ENCODE measurements around the gene TSPOAP1. TPM values are rescaled to one million over a fixed set of nuclear protein-coding genes. Genes with fewer than 3 reads are reported as not detected.

The TSPOAP1 gene
- total RNA-seq, 4 donors from 2014 or later = 11.4 to 16.3 (median 13.0) TPM

DNA sequence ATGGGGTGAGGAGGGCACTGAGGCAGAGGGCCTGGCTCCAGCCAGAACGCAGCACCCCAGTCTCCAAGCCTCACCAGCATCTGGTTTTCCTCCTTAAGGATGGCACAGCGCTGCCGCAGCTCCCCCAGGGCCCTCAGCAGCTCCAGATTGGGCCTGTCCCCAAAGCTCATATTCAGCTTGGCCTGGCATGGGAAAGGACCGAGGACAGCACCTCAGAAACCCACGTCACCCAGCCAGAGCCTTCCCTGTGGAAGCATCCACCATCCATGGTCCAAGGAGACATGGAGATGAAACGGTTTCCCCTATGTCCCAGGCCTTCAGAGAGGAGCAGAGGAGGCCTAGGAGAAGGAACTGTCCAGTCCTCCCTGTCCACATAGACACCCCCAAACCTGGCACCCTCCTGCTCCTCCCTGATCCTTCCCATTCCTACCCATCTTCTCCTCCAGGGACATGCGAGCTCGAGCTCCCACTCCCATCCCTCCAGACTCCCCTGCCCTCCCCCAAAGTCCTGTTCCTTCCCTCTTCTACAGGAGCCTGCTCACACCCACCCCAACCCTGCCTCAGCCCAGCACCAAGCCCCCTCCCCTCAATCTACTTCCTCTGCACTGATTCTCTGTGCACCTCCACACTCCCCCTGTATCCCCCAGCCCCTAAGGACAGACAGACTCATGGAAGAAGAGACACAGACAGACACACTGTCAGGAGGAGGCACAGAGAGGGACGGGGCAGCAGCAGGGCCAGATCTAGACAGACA lies 1.8 kb downstream of the TSPOAP1 start:
- Histone ChIP-seq H3K4me1 (peaks cover 0 to 30% (median 2%) of the 10 kb centered on the region in 4 donors), H3K4me3 (no peak overlapping the region), H3K27ac (no peak overlapping the region), H3K27me3 (peaks cover 0 to 34% of the 10 kb centered on the region in 2 donors), H3K36me3 (peaks cover 0 to 6% (median 0%) of the 10 kb centered on the region in 3 donors), H3K9me3 (no peaks in the 10 kb centered on the region)
- TF ChIP-seq, protein P1, sequence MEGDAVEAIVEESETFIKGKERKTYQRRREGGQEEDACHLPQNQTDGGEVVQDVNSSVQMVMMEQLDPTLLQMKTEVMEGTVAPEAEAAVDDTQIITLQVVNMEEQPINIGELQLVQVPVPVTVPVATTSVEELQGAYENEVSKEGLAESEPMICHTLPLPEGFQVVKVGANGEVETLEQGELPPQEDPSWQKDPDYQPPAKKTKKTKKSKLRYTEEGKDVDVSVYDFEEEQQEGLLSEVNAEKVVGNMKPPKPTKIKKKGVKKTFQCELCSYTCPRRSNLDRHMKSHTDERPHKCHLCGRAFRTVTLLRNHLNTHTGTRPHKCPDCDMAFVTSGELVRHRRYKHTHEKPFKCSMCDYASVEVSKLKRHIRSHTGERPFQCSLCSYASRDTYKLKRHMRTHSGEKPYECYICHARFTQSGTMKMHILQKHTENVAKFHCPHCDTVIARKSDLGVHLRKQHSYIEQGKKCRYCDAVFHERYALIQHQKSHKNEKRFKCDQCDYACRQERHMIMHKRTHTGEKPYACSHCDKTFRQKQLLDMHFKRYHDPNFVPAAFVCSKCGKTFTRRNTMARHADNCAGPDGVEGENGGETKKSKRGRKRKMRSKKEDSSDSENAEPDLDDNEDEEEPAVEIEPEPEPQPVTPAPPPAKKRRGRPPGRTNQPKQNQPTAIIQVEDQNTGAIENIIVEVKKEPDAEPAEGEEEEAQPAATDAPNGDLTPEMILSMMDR (IDR thresholded peaks at IDR 0.05) = no peak
- TF ChIP-seq EP300 (IDR thresholded peaks at IDR 0.05) = no peak
- TF ChIP-seq POLR2A (IDR thresholded peaks at IDR 0.05) = no peak
- 81 to 87% methylated on average over 8 to 9 of the region's 9 CpGs for whole genome bisulfite sequencing, 2 donors
- DNase-seq (ENCODE audit: low spot score in 2 of 2) = no peak

DNA sequence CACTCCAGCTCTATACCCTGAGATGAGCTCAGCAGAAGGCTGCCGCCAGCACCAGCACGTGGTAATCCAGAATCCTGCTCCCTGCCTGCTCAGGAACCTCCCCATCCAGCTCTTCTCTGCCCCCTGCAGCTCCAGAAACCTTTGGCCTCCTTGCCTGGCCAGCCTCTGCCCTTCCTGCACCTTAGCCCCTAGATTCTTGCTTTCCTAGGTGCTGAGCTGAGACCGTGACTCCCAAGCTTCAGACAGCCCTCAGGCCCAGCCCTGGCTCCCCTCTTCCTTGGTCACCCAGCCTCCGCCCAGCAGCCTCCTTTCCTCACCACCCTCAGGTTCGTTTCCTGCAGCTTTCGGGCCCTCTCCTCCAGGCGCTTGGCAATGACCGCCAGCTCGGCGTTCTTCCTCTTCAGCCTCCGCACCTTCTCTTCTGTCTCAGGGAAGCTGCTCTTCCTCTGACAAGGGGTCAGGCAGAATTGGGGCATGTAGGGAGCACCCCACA lies 2.6 kb downstream of the TSPOAP1 start:
- peaks cover 0 to 30% (median 2%) of the 10 kb centered on the region in 4 donors for H3K4me1 ChIP-seq

DNA sequence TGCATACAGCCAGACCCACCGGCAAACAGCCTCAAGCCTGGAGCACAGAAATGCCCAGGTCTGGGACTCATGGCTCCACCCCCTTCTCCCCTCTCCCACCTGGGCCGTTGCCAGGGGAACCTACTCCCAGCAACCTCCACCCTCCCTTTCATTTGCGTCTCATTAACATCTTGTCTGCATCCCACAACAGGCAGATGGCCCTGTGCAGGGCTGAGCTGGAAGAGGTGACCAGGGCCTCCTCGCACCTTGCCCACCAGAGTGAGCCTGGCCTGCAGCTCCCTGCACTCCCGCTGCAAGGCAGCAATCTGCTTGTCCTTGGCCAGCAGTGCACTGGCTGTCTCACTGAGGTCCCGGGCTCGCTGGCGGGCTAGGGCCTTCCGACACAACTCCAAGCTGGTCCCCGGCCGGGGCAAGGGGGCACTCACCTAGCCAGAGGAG lies 3.3 kb downstream of the TSPOAP1 start:
- TF ChIP-seq, protein P1 (IDR thresholded peaks at IDR 0.05) = no peak
- TF ChIP-seq POLR2A (IDR thresholded peaks at IDR 0.05) = no peak
- no peak for TF ChIP-seq EP300 (IDR thresholded peaks at IDR 0.05)
- H3K27ac ChIP-seq = no peak overlapping the region
- H3K36me3 ChIP-seq = peaks cover 0 to 18% (median 0%) of the 10 kb centered on the region in 3 donors
- H3K9me3 ChIP-seq = no peaks in the 10 kb centered on the region
- peaks cover 0 to 30% (median 2%) of the 10 kb centered on the region in 4 donors for H3K4me1 ChIP-seq
- DNase-seq (ENCODE audit: low spot score in 2 of 2) = no peak
- peaks cover 0 to 30% of the 10 kb centered on the region in 2 donors for H3K27me3 ChIP-seq
- 69 to 72% methylated on average over 9 to 11 of the region's 11 CpGs for WGBS, 2 donors
- peak overlapping the region in 2 of 4 donors; percentile 52 to 68 for H3K4me3 ChIP-seq

More for the DNA sequence above, 2.6 kb downstream of the TSPOAP1 start:
- no peak for DNase-seq (ENCODE audit: low spot score in 2 of 2)
- H3K4me3 ChIP-seq = no peak overlapping the region
- no peak overlapping the region for H3K27ac ChIP-seq
- TF ChIP-seq POLR2A (IDR thresholded peaks at IDR 0.05) = no peak
- TF ChIP-seq, protein P1 (IDR thresholded peaks at IDR 0.05) = no peak
- TF ChIP-seq EP300 (IDR thresholded peaks at IDR 0.05) = no peak
- 82 to 85% methylated on average over 11 of the region's 11 CpGs for WGBS, 2 donors
- no peaks in the 10 kb centered on the region for H3K9me3 ChIP-seq
- peaks cover 0 to 30% of the 10 kb centered on the region in 2 donors for H3K27me3 ChIP-seq
- peaks cover 0 to 11% (median 0%) of the 10 kb centered on the region in 3 donors for H3K36me3 ChIP-seq

DNA sequence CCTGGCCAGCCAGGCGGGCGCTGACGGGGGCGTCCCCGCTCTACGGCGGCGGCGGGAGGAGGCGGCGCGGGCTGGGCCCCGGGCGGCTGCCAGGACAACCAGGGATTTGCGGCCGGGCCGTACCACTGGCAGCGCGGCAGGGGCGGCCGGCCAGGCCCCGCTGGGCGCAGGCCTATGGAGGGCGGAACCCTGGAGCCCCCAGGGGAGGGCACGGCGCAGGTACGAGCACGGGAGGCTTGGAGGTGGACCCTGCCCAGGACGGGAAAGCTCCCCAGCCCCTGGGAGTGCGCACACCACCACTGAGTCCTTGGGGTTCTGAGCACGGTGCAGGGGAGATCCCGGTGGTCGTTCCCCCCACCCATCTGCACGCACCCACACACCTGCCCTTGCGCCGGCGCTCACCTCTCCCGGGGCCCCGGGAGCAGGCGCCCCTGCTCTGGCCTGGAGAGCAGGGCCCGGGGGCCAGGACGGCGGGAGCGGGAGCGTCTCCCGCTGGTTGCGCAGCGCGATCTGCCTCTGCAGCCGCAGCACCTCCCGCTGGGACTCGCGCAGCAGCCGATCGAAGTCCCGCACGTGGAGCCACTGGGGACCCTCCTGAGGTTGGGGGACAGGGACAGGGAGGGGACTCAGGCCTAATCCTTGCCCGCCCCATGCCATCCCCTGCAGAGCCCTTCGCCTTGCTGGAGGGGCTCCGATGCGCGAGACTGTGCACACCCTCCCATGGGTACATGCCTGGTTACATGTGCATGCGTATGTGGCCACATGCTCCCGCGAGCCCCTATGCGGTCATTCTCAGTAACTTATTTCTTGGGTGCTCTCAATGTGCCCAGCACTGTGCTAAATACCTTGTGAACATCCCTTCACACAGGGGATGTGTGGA lies 3.9 kb downstream of the TSPOAP1 start:
- Histone ChIP-seq H3K36me3 (peaks cover 0 to 25% (median 0%) of the 10 kb centered on the region in 3 donors), H3K27me3 (peaks cover 0 to 30% of the 10 kb centered on the region in 2 donors), H3K4me3 (peak overlapping the region; percentile 47 to 68 (median 51)), H3K9me3 (no peaks in the 10 kb centered on the region), H3K4me1 (peaks cover 0 to 30% (median 2%) of the 10 kb centered on the region in 4 donors), H3K27ac (peak overlapping the region in 2 of 4 donors; percentile 56 to 76)
- 9 to 11% methylated on average over 23 to 43 of the region's 66 CpGs for WGBS, 2 donors
- no peak for DNase-seq (ENCODE audit: low spot score in 2 of 2)
- no peak for TF ChIP-seq POLR2A (IDR thresholded peaks at IDR 0.05)
- TF ChIP-seq EP300 (IDR thresholded peaks at IDR 0.05) = no peak
- TF ChIP-seq, protein P1 (IDR thresholded peaks at IDR 0.05) = no peak

All from tibial nerve (tissue), 4 donors.